Tibial artery (tissue), 4 donors: Measurements from ENCODE around the gene GPBP1.
"Not testable (repeated sequence)": the region's sequence is repeated elsewhere in the genome, so short reads cannot be mapped to it uniquely, and the experiment has no call there.

Experiments
- DNase-seq, 2 donors: peaks; one replicate each; pipeline ENCODE4 v3.0.0-alpha.2; 2019
- H3K27ac ChIP-seq, 2 donors: fragments of 200-600 bp; sonication (generic) in 1 of 2; 1 replicate in 1 of 2; 2 replicates in 1 of 2; pipeline ENCODE4 v1.5.1; 2018 to 2019; ENCODE audit warnings: mild to moderate bottlenecking in 1 of 2
- H3K27me3 ChIP-seq, 2 donors: fragments of 200-600 bp; sonication (generic) in 1 of 2; one replicate each; pipeline versions ENCODE4 v1.5.1 to v1.6.0; 2016 to 2019
- H3K36me3 ChIP-seq, 3 donors: fragments of 200-600 bp; sonication (generic) in 2 of 3; one replicate each; pipeline ENCODE4 v1.5.1; 2016 to 2019; ENCODE audit warnings: mild to moderate bottlenecking in 2 of 3
- H3K4me1 ChIP-seq, 4 donors: fragments of 200-600 bp; sonication (generic) in 2 of 4; 1 replicate in 3 of 4; 2 replicates in 1 of 4; pipeline ENCODE4 v1.5.1; 2016 to 2019
- H3K4me3 ChIP-seq, 2 donors: fragments of 200-600 bp; sonication (generic) in 1 of 2; 1 replicate in 1 of 2; 2 replicates in 1 of 2; pipeline ENCODE4 v1.5.1; 2018 to 2019; ENCODE audit warnings: mild to moderate bottlenecking in 2 of 2
- H3K9me3 ChIP-seq, 3 donors: fragments of 200-600 bp; sonication (generic) in 1 of 3; one replicate each; pipeline ENCODE4 v1.5.1; 2016 to 2019
- CTCF ChIP-seq, 2 experiments: fragments of 200-600 bp in 1 of 2; fragments of 450-650 bp in 1 of 2; IDR thresholded peaks; one replicate each; pipeline ENCODE4 v1.5.1; 2017 to 2019; ENCODE audit warnings: antibody characterized with exemption in 2 of 2, mild to moderate bottlenecking in 1 of 2, moderate library complexity in 1 of 2
- intact Hi-C: fragments of 100-400 bp; cut with DNase I; formaldehyde crosslinking; loops from one replicate; pipeline ENCODE4 v1.15.0; 2023; ENCODE audit warnings: low total_unique reads

Gene GPBP1

GRCh38 chr5:57155033-57155432 is 18.8 kb upstream of the GPBP1 start:
- intact Hi-C loops = no loop called here
- no peak for DNase-seq
- no peak overlapping the region for H3K4me3 ChIP-seq
- H3K27me3 ChIP-seq = no peaks in the 10 kb centered on the region
- TF ChIP-seq CTCF (IDR thresholded peaks at IDR 0.05) = no peak
- peaks cover 0 to 13% (median 3%) of the 10 kb centered on the region in 3 donors for H3K9me3 ChIP-seq
- peaks cover 0 to 3% (median 0%) of the 10 kb centered on the region in 3 donors for H3K36me3 ChIP-seq
- H3K4me1 ChIP-seq = no peaks in the 10 kb centered on the region
- no peak overlapping the region for H3K27ac ChIP-seq

DNA sequence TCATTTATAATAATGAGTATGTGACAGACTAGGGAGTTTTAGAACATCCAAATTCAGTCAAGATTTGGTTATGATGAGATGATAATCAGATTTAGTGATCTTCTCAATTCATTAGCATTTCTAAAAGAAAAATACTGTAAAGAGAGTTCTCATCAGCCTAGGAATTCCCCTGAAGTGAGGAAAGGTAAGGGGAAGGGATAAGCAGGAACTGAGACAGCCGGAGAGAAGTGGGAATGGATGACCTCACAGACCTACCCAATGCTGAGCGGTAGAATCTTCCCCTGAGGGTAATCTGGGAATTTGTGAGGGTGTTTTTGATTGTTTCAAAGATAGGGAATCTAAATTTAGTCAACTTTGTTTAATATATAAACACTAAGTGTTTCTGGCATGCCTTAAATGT is 16.7 kb upstream of the GPBP1 start:
- intact Hi-C loops = no loop called here
- Histone ChIP-seq H3K4me3 (no peak overlapping the region), H3K4me1 (no peaks in the 10 kb centered on the region), H3K9me3 (peaks cover 0 to 13% (median 3%) of the 10 kb centered on the region in 3 donors), H3K27ac (no peak overlapping the region), H3K27me3 (no peaks in the 10 kb centered on the region), H3K36me3 (peaks cover 0 to 3% (median 0%) of the 10 kb centered on the region in 3 donors)
- TF ChIP-seq CTCF (IDR thresholded peaks at IDR 0.05) = no peak
- no peak for DNase-seq

DNA sequence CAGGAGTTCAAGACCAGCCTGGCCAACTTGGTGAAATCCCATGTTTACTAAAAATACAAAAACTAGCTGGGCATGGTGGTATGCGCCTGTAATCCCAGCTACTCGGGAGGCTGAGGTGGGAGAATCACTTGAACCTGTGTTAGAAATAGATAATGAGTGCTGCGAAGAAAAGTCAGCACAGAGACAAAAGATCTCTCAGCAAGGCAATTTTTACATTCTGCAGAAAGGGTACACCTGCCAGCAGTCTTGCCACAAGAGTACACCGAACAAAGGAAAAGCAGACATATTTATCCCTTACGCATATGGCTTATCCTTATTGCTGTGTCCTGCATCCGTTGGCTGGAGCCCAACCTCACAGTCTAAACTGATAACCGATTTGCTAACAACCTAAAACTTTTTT is 16.2 kb upstream of the GPBP1 start:
- Histone ChIP-seq H3K9me3 (peaks cover 0 to 13% (median 3%) of the 10 kb centered on the region in 3 donors), H3K4me3 (no peak overlapping the region)

GRCh38 chr5:57163553-57164006 is 10.3 kb upstream of the GPBP1 start:
- TF ChIP-seq CTCF (IDR thresholded peaks at IDR 0.05) = no peak
- no peak overlapping the region for H3K27ac ChIP-seq
- no peaks in the 10 kb centered on the region for H3K9me3 ChIP-seq
- H3K36me3 ChIP-seq = no peaks in the 10 kb centered on the region
- H3K27me3 ChIP-seq = no peaks in the 10 kb centered on the region
- H3K4me1 ChIP-seq = no peaks in the 10 kb centered on the region
- H3K4me3 ChIP-seq = no peak overlapping the region
- intact Hi-C loops = no loop called here
- no peak for DNase-seq

More for the DNA sequence above, 16.2 kb upstream of the GPBP1 start:
- H3K27me3 ChIP-seq = no peaks in the 10 kb centered on the region
- peaks cover 0 to 3% (median 0%) of the 10 kb centered on the region in 3 donors for H3K36me3 ChIP-seq
- no peak for DNase-seq
- TF ChIP-seq CTCF (IDR thresholded peaks at IDR 0.05) = no peak
- intact Hi-C loops = no loop called here
- H3K4me1 ChIP-seq = no peaks in the 10 kb centered on the region
- H3K27ac ChIP-seq = no peak overlapping the region

DNA sequence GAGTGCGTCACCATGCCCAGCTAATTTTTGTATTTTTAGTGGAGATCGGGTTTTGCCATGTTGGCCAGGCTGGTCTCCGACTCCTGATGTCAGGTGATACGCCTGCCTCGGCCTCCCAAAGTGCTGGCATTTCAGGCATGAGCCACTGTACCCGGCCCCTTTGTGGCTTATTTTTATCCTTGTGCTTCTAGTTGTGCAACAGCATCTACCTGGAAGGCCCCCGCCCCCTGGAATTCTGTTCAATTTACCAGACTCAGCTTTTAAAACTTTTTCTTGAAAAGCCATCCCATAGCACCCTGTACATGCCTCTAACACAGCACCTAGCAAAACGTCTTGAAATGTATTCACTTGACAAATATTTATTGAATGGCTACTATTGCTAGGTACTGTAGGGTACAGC is 9.7 kb upstream of the GPBP1 start:
- intact Hi-C loops = no loop called here
- DNase-seq = no peak
- H3K4me3 ChIP-seq = no peak overlapping the region
- no peak overlapping the region for H3K27ac ChIP-seq
- H3K27me3 ChIP-seq = no peaks in the 10 kb centered on the region
- H3K4me1 ChIP-seq = no peaks in the 10 kb centered on the region
- no peak for TF ChIP-seq CTCF (IDR thresholded peaks at IDR 0.05)
- no peaks in the 10 kb centered on the region for H3K9me3 ChIP-seq
- no peaks in the 10 kb centered on the region for H3K36me3 ChIP-seq

- H3K27ac ChIP-seq, H3K27me3 ChIP-seq, DNase-seq, H3K4me1 ChIP-seq, H3K36me3 ChIP-seq, H3K9me3 ChIP-seq, intact Hi-C loops, H3K4me3 ChIP-seq: not testable (repeated sequence)
These were observed 8.7 kb upstream of the GPBP1 start for GRCh38 chr5:57165171-57165570.
